Stimulated activated CD4-positive, alpha-beta T cell treated with anti-CD3 and anti-CD28 coated beads, Interleukin-4, amount 100 ng/mL, for 48 hours (primary cell): ENCODE data around the gene WDR7.

Source experiments
- DNase-seq, 2 donors: peaks; one replicate each; pipeline ENCODE4 v3.0.0-alpha.2; 2020; ENCODE audit warnings: low read depth in 2 of 2

WDR7 gene

GRCh38 chr18:56990678-56991077 is 339.5 kb downstream of the WDR7 start:
- DNase-seq: no peak

DNA sequence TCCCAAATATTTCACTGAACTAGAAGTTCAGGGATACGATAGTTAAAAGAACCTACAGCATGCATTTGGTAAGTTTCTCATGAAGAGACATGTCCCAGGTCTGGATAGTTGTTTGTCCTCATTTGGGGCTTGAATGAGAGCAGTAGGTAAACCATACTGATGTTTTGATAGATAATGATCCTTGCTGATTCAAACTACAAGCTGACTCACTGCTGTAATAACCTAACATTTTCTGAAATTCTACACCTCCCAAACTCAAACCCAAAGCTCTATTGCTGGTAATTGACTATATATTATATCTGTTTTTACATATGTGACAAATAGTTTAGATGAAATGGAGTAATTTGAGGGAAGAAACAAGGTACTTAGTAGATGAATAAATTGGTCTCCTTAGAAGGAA is 341.6 kb downstream of the WDR7 start:
- DNase-seq: no peak

- DNase-seq: no peak
Observed at GRCh38 chr18:56995579-56996188, 344.5 kb downstream of the WDR7 start.

DNA sequence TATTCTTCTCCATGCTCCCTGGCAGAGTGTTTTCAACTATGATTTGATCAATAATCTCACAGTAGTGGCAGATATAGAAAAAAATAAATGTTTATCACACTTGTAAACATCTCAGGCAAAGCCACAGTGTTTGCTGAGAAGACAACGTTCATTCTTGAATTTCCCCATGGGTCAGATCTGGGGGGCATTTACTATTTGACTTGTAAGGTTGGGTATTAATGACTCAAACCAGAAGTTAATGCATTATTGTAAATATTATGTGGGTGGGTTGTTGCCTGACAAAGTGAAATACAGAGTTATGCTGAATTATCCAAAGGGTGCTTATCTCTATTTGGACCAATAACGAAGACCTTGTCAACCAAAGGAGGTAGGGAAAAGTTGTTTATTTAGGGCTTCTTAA is 346.0 kb downstream of the WDR7 start:
- DNase-seq: no peak

DNA sequence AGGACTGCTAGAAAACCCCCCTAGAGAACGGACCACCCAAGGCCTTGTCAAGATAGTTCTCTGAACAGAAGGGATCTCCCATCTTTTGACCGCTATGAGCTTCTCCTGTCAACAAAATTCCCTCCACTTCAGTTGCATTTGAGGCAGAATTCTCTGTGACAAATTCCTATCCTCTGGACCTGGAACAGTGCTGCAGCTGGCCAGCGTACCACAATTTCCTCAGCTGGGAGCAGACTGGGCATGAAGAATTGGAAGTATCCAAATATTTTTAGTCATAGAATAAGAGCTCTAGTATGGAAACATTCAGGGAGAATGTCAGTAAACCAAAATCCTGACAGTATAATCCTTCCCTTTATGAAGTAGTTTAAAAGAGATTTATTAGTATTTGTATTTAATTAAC is 348.7 kb downstream of the WDR7 start:
- DNase-seq: no peak

DNA sequence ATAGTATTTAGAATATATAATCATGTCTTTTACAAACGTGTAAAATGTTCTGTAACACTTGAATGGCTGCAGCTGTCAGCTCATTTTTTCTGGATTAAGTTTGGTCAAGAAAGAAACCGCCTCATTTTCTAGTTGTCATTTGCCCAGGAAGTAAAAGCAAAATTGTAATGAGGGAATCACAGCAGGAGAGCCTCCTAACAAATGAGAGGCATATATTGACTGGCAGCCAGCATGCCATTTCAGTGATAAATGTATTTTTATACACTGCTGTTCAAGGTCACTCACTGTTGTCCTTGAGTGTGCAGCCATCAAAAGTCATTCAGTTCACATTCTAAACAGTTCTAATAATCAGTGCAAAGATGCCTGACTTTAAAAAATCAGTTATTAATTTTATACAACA is 351.5 kb downstream of the WDR7 start:
- no peak for DNase-seq

DNA sequence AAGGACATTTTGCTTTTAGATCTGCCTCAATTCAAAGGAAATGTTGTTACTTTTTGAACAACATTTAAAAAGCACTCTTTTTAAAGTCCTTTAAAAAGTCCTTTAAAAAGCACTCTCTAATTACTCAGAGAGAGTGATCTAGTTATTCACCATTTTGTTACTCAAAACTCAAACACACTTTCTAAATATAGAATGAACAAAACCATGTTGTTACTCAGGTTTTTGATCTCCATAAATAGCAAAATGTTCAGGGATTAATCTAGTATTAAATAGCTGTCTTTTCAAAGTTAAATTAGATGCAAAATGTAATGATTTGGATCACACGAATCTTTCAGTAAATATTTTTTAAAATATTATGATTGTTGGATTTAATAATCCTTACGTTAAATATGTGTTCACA is 352.2 kb downstream of the WDR7 start:
- no peak for DNase-seq

DNA sequence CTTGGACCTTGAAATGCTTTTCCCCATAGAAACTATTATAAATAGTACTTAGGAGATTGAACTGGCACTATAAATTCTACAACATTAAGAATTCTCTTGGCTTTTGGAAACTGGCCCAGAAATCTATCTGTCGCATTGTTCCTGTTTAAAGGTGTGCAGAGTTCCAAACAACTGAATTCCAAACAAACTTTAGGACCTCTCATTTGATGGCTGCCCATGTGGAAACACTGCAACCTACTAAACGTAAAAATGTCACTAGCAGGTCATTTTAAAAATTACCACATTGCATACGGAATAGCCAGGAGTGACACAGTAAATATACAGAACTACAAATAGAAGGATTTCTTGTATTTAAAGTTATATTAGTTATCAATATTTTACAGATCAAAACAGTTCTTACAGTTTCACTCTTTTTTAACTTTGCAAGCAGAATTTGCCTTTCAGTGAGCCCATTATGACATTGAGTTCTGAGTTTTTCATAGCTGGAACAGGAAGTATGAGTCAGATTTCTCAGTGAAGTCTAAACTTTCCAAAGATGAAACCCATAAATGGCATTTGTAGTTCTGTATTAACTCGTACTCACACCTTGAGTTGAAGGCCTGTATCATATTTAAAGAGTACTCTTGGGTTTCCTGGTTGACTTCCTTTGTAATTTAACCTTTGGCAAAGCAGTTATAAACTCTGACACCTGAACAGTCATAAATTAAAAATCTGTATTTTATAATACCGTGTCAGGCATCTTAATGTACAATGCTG is 353.4 kb downstream of the WDR7 start:
- DNase-seq: no peak

- no peak for DNase-seq
Observed at GRCh38 chr18:57008001-57008686, 357.0 kb downstream of the WDR7 start.

GRCh38 chr18:57009844-57010243 is 358.7 kb downstream of the WDR7 start:
- DNase-seq: no peak

- DNase-seq: no peak
Observed at GRCh38 chr18:57014772-57015413, 363.7 kb downstream of the WDR7 start.

- DNase-seq: no peak
Observed at GRCh38 chr18:57015451-57015850, 364.3 kb downstream of the WDR7 start.

GRCh38 chr18:57018845-57019244 is 367.7 kb downstream of the WDR7 start:
- DNase-seq: no peak

DNA sequence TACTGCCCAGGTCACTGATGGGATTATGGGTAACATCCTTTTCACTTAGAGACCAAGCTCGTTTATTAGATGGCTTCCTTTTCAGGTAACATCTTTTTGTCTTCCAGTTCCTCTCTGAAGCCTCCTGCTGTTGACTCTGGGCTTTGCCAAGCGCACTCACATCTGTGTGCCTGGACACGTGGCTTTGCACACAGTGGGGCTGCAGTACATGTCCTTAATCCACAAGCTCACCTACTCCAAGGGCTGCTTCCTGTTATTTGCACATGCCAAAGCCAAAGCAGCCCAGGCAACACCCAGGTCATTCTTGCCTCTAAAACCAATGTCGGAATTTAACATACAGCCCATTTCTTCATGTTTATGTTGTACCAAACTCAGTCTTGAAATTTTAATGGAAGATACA is 371.6 kb downstream of the WDR7 start:
- DNase-seq: no peak

DNA sequence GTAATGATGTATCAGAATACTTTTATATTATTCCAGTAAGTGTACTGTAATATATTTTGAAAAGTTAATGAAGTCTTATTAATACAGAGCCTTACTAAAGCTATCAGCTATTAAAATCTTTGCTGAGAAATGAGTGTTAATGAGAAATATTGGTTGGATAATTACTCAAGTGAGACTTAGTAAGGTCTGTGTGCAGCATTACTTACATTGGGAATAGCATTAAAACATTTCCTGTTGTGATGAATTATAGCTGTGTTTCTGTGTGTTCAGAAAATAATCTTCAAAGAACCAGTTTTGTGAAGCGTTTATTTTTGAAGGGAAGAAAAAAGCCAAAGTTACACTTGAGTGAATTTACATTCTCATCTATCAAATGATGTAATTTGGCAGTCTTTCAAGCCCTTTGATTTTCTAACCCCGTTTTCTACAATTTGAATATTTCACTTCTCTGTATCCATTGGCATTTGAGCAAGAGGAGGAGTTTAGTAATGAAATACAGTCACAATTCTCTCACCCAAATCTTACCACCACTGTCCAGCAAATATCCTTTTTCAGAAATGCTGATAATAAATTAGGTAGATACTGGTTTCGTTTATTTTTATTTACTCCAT is 372.2 kb downstream of the WDR7 start:
- DNase-seq: no peak

DNA sequence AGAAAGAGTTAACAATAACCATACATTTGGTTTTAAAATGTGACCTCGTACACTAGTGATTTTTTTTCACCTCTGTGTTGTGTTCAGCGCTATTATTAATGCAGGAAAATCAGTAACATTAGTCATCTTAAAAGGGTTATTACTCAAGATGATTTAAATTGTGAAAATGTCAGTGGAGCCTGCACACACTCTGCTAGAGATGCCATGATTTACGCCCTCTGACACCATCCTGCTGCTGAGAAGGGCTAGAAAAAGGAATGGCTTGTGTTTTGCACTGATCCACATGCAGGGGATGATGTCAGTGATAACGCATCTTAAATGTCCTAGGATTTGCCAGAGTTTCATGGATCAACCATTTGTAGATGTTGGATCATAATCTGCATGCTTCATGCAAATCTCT is 374.4 kb downstream of the WDR7 start:
- no peak for DNase-seq

DNA sequence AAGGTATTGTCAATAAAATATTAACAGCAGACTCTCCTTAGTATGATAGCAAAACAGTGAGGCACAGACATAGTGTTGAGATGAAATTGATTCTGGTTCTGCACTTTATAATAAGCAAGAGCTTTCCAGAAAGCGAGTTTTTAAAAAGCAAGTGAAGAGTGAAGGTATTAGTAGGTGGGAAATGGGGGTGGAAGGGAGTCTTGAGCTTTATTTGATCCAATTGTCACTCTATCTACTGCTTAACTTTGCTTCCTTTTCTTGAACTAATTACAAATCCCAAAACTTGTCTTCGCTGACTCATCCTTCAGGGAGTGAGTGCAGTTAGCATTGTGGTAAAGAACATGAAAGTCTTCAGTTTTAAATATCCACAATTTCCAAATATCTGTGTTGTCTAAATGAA is 375.2 kb downstream of the WDR7 start:
- no peak for DNase-seq

DNA sequence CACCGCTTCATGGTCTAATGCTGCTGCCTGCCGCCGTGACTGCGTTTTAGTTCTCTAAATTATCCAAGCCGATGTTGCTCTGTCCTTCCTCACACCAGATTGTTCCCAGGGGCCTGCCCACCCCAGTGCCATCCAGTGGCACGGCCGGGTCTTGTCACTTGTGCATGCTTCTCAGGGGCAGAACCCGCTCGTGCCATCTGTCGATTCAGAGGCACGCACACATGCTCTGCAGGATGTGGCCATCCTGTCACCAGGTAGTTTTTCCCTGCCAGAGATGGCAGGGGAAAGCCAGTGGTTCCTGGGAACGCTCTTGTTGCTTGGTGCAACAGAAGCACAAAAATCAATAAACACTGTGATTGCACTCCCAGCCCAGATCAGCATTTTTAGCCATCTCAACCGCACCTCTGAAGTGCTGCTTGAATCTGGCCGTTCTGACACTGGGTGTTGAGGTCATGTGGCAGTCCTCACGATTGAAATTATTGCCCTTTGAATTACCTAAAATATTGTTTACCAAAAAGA is 376.1 kb downstream of the WDR7 start:
- DNase-seq: no peak

GRCh38 chr18:57029761-57030160 is 378.6 kb downstream of the WDR7 start:
- DNase-seq: no peak

DNA sequence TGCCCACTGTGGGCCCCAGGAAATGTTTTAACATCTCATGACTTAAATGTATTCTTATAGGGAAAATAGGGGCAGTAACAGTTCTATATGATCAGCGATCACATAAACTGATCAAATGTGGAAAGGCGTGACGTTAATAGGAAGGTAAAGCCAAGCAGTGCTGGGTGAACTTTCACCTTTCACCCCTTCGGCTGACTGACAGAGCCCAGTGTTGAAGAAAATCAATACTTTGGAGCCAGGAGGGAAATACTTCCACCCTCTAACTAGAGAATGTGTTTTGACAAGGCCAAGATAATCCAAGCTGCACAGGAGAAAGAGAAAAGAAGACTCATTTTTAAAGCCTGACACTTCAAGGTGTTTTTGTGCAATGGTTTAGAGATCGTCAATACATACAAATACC is 379.3 kb downstream of the WDR7 start:
- DNase-seq: no peak

DNA sequence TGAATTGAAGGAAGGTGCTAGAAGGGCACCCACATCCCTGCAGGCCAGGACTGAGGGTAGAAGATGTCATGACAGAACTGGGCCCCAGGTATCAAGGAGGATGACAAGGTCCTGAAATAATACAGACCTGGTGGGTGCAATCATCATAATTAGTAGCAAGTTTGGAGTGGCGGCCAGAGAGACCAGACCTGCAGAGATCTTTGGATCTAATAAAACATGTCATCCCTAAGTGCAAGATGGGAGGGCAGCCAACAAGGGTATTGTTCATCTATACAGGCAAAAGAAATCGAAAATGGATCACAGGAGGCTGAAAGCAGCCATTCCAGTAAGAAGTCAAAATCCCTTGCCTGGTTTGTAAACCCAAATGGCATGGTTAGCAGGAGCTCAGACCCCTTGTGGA is 384.4 kb downstream of the WDR7 start:
- no peak for DNase-seq

- no peak for DNase-seq
Observed at GRCh38 chr18:57038395-57038794, 387.2 kb downstream of the WDR7 start.
